GM12878 (cell line): ENCODE measurements around the gene ITGA1. TPM values are rescaled to one million over a fixed set of nuclear protein-coding genes. Genes with fewer than 3 reads are reported as not detected.

Experiments used
- CEBPB ChIP-seq, 2 experiments: fragments of 150-350 bp in 1 of 2; IDR thresholded peaks; 2 replicates each; pipeline ENCODE4 v1.6.1; 2012 to 2014; ENCODE audit warnings: low read depth in 2 of 2, low read length in 2 of 2, borderline replicate concordance in 1 of 2, inconsistent platforms in 1 of 2
- CUX1 ChIP-seq: IDR thresholded peaks from 2 replicates; pipeline ENCODE4 v1.6.1; 2012; ENCODE audit warnings: improper control_type of control experiment, low read depth, low read length; ENCODE audit not compliant: insufficient replicate concordance
- E2F8 ChIP-seq: fragments of 450-650 bp; IDR thresholded peaks from 2 replicates; pipeline ENCODE4 v1.6.1; 2018; ENCODE audit warnings: mild to moderate bottlenecking, low read depth, moderate library complexity; ENCODE audit not compliant: partially characterized antibody
- FOS ChIP-seq: IDR thresholded peaks from 3 replicates; pipeline ENCODE4 v1.6.1; 2011; ENCODE audit warnings: borderline replicate concordance; ENCODE audit not compliant: insufficient read length; ENCODE audit errors: extremely low read depth
- IRF4 ChIP-seq: IDR thresholded peaks from 2 replicates; pipeline ENCODE4 v1.6.1; 2011; ENCODE audit warnings: low read depth, low read length
- MEF2B ChIP-seq: fragments of 450-650 bp; IDR thresholded peaks from 2 replicates; pipeline ENCODE4 v1.6.1; 2018; ENCODE audit warnings: mild to moderate bottlenecking, moderate library complexity; ENCODE audit not compliant: partially characterized antibody, poor library complexity, severe bottlenecking
- NFIC ChIP-seq: IDR thresholded peaks from 2 replicates; pipeline ENCODE4 v1.6.1; 2012; ENCODE audit warnings: low read depth, mild to moderate bottlenecking, inconsistent platforms, low read length, moderate library complexity
- NR2C2 ChIP-seq: IDR thresholded peaks from 2 replicates; pipeline ENCODE4 v1.6.1; 2011; ENCODE audit warnings: borderline replicate concordance, low read depth; ENCODE audit not compliant: control insufficient read depth, insufficient read length
- REST ChIP-seq: IDR thresholded peaks from 2 replicates; pipeline ENCODE4 v1.6.1; 2012; ENCODE audit warnings: mild to moderate bottlenecking, low read depth, low read length
- ZBTB4 ChIP-seq: fragments of 450-650 bp; formaldehyde crosslinking; IDR thresholded peaks from 2 replicates; pipeline ENCODE4 v1.4.0; 2022; ENCODE audit warnings: mild to moderate bottlenecking, moderate library complexity
- polyA plus RNA-seq, 11 experiments: library from polyadenylated mRNA; depleted of rRNA in 4 of 11; unstranded in 6 of 11; stranded (reverse) in 5 of 11; fragments of >200 nt; fragmentation: Nextera tagmentation in 4 of 11; fragmentation: Illumina TruSeq in 1 of 11; extraction: Ambion mirVana in 4 of 11; extraction: Trizol in 1 of 11; gene quantifications; 1 replicate in 1 of 11; 2 replicates in 10 of 11; pipeline versions ENCODE4 v1.2.1 to v1.2.3, GENCODE V29; 2011 to 2016; ENCODE audit warnings: inconsistent platforms in 2 of 11, missing spikeins in 2 of 11, low read depth in 1 of 11
- total RNA-seq, 4 experiments: library from RNA; depleted of rRNA in 3 of 4; stranded (reverse); fragments of >200 nt in 3 of 4; fragmentation: Illumina TruSeq in 1 of 4; extraction: Trizol in 1 of 4; gene quantifications; 2 replicates each; pipeline versions ENCODE4 v1.2.1 to v1.2.3, GENCODE V29; 2013 to 2021

The ITGA1 gene
- total and polyA plus RNA-seq, 10 of the 15 experiments (the other 5 are each of a cell fraction or from before 2014, with no cell fraction given) = 0.02 to 0.56 (median 0.19) TPM

- TF ChIP-seq E2F8 = no peak
- TF ChIP-seq NR2C2 = no peak
- TF ChIP-seq CUX1 = no peak
- no peak for TF ChIP-seq CEBPB (IDR thresholded peaks at IDR 0.05; ENCODE audit: borderline replicate concordance in 1 of 2, low read depth in 2 of 2, low read length in 2 of 2)
- TF ChIP-seq IRF4 = no peak
- no peak for TF ChIP-seq MEF2B
- TF ChIP-seq REST = no peak
- TF ChIP-seq NFIC = no peak
- TF ChIP-seq FOS = no peak
- no peak for TF ChIP-seq ZBTB4 (CRISPR knock-in tag)
Measured at GRCh38 chr5:52995914-52996313, 208.2 kb downstream of the ITGA1 start (continued).
